HG02840 (cell line): ENCODE data around the gene ARFGEF2.
"Not testable (repeated sequence)": the region's sequence is repeated elsewhere in the genome, so short reads cannot be mapped to it uniquely, and the experiment has no call there.

Experiments
- ATAC-seq: cut with Tn5 transposase; IDR thresholded peaks from one replicate; pipeline ENCODE4 v1.9.1; 2021; ENCODE audit warnings: mild to moderate bottlenecking, moderate library complexity, moderate number of reproducible peaks; ENCODE audit not compliant: unreplicated experiment, low FRiP score

Gene ARFGEF2

DNA sequence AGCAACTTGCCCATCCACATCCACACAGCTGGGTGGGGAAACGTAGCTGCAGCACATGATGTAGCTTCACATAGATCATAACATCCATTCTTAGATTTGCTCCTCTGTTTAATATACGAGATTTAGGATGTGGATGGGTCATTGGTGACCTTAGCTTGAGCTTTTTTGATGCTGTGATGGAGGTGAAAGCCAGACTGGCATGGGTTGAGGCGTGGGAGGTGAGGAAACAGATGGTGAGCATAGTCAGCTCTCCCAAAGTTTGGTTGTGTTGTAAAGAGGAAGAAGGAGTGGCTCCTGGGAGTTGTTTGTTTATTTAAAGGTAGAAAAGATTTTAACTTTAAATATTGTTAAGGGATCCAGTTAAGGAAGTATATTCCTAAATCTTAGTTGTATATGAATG lies 5.3 kb downstream of the ARFGEF2 start:
- ATAC-seq = no peak

DNA sequence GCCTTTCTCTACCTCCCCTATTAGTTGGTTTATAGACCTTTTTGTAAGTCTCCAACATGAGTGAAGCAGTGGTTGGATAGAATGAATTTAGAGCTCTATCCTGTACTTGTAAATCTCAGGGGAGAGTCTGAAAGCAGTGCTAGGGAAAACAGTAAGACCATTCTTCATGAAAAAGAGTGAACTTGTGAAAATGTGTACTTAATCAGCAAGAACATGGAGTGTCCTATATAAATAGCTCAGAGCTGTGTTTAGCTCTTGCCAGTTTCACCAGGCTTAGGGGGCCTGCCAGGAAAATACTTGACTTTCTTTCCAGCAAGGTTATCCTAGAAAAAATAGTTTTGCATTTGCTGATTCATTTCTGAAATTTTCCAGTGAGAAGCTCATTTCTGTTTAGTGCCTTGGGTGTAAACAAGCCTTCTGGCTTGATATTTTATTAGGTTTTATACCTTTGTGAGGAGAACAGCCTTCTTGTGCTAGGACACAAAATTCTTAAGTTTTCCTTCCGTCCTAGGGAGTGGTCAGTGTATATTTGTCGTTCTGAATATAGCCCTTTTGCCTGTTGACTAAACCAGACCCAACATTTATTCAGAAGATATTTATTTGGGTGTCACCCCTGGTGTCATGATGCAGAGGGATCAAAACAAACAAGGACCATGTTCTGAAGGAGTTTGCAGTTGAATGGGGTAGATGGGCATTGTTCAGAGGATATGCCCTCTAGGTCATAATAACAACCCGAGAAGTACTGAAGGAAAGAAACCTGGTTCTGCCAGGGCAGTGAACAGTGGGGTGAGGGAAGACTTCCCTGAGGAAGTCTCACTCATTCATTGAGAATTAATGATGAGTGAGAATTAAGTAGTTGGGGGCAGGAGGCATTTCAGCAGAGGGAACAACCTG lies 7.6 kb downstream of the ARFGEF2 start:
- ATAC-seq = no peak

DNA sequence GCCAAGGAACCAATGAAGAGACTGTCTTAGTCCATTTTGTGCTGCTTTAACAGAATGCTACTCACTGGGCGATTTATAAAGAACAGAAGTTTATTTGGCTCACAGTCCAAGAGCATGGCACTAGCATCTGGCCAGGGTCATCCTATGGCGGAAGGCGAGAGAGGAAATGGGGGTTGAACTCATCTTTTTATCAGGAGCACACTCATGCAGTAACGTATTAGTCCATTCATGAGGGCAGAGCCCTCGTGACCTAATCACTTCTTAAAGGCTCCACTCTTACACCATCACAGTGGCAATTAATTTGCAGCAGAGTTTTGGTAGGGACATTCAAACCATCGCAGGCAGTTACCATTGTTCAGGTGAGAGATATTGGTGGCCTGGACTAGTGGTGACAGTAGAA lies 8.5 kb downstream of the ARFGEF2 start:
- ATAC-seq = no peak

DNA sequence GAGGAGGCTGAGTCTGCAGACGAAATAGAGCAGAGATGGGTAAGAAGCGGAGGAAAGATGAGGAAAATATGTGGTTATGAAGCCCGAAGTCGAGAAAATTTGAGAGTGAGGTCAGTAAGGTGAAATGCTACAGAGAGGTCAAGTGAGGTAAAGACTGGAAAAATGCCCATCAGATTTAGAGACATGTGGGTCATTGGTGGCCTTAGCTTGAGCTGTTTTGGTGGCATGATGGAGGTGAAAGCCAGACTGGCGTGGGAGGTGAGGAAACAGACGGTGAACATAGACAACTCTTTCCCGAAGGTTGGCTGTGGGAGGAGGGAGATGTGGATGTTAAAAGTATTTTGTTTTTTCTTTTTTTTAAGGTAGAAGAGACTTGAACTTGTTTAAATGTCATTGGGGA lies 9.4 kb downstream of the ARFGEF2 start:
- ATAC-seq = no peak

DNA sequence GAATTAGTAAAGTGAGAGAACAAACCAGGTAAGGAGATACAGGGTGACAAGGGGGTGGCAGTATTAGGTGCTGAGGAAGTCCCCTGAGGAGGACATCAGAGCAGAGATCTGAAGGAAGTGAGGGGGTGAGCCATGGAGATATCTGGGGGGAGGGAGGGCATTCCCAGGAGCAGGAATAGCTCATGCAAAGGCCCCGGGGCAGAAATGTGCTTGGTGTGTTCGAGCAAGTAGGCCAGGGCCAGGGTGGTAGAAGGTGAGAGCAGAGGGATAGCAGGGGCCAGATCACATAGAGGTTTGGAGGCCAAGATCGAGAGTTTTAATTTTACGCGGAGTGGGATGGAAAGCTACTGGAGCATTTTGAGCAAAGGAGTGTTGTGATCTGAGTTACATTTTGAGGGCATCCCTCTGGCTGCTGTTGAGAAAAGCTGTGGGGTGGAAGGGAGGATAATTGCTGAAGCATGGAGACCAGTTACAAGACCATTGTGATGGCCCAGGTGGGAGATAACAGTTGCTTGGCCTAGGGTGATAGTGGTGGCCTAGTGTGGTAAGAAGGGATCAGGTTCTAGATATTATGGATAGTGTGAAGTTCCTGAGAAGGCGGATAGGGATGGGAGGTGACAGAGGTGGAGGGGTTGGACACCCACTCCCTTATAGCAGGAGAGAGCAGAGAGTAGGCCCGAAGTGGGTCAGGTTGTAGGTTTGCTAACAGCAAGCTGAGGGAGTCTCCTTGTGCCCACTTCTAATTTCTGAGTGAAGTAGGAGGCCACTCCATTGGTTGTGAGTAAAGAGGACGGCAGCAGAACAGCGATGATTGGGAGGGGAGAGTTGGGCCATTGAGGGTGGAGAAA lies 10.2 kb downstream of the ARFGEF2 start:
- no peak for ATAC-seq

DNA sequence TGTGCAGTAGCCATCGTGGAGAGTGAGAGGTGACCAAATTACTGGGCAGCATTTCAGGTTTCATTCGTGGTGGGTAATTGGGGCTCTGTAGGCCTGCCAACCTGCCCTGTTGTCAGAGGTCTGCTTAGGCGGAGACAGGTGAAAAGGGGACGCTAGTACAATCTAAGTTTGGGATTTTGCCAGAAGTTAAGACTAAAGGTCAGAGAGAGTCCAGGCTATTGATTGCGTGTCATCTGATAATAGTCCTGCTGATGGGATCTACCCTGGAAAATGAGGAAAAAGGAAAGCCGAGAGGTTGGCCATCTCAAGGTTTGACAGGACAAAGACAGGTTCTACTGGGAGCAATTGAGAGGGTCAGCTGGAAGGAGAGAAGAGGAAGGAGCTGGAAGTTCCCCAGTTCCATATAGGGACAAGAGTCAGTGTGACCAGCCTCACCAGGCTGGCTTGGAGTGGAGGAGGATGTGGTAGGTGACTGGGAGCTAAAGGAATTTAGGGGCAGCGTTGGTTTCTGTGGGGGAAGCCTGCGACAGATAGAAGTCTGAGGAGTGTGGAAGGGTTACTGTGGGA lies 10.9 kb downstream of the ARFGEF2 start:
- no peak for ATAC-seq

DNA sequence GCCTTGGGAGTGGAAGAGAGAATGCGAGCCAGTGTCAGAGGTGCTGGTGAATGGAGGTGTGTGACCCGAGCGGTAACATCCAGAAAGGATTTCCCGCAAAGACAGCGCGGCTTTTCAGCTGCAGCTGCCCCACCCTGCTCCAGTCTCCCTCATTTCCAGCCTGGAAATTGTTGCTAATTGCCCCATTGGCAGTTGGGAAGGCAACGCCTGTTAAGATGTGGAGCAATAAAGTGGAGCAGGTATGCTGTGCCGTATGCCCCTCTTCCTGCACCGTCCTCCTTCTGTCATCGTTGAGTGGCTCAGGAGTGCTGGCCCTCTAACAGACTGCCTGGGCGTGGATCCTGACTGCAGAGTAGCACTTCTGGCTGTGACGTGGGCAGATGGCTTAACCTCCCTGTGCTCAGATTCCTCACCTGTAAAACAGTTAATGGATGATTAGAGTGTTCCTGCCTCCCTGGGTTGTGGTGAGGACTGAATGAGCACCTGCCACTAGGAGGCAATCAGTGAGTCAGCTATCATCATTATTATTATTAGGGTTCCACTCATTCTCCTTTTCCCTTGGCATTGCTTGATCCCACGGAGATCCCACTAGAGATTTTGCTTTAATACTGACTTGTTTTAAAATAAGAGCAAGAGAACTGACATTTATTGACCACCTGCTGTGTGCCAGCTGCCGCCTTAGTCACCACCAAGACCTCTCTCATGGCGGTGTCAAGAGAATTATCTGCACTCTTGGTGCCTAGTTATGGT lies 11.7 kb downstream of the ARFGEF2 start:
- ATAC-seq = no peak

DNA sequence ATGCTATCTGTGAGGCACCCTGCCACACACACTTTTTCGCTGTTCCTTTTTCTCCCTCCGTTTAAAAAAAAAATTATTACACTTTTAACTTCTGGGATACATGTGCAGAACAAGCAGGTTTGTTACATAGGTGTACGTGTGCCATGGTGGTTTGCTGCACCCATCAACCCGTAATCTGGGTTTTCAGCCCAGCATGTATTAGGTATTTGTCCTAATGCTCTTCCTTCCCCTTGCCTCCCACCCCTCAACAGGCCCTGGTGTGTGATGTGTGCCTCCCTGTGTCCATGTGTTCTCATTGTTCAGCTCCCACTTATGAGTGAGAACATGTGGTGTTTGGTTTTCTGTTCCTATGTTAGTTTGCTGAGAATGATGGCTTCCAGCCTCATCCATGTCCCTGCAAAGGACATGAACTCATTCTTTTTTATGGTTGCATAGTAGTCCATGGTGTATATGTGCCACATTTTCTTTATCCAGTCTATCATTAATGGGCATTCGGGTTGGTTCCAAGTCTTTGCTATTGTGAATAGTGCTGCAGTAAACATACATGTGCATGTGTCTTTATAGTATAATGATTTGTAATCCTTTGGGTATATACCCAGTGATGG lies 12.9 kb downstream of the ARFGEF2 start:
- not testable (repeated sequence) for ATAC-seq

DNA sequence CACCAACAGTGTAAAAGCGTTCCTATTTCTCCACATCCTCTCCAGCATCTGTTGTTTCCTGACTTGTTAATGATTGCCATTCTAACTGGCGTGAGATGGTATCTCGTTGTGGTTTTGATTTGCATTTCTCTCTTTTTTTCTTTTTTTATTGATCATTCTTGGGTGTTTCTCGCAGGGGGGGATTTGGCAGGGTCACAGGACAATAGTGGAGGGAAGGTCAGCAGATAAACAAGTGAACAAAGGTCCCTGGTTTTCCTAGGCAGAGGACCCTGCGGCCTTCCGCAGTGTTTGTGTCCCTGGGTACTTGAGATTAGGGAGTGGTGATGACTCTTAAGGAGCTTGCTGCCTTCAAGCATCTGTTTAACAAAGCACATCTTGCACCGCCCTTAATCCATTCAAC lies 13.5 kb downstream of the ARFGEF2 start:
- not testable (repeated sequence) for ATAC-seq

DNA sequence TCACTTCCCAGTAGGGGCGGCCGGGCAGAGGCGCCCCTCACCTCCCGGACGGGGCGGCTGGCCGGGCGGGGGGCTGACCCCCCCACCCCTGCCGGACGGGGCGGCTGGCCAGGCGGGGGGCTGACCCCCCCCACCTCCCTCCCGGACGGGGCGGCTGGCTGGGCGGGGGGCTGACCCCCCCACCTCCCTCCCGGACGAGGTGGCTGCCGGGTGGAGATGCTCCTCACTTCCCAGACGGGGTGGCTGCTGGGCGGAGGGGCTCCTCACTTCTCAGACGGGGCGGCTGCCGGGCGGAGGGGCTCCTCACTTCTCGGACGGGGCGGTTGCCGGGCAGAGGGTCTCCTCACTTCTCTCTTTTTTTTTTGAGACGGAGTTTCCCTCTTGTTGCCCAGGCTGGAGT lies 14.7 kb downstream of the ARFGEF2 start:
- not testable (repeated sequence) for ATAC-seq

DNA sequence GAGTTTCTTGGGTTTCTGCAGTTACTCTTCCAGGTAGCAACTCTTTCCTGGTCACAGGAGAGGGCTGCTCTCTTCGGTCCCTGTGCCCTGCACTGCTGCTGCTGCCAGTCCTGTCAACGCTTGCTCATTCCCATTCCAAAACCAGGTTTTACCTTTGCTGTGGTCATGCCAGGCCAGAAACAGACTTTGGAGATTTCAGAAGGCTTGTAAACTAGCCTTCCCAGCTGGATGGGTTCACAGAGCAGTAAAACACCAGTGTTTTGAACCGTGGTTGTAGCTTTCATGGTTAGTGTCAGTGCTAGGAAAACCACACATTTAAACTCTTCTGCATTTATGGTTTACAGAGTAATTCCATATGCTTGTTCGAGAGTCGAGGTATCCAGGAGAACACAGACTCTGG lies 16.2 kb downstream of the ARFGEF2 start:
- ATAC-seq = no peak

DNA sequence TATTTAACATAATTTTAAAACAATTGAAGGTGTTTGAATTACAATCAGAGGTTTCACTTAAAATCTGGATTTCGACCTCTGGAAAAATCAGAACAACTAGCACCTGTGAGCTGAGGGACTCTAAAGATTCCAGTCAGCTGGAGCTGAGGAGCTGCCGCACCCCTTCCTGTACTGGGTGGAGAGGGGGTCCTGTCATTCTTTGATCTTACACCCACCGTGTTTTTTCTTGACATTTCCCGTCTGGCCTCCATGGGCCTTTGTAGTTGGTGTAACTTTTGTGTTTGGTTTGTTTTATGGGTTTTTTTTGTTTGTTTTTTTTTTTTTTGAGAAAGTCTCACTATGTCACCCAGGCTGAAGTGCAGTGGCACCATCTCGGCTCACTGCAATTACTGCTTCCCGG lies 17.2 kb downstream of the ARFGEF2 start:
- no peak for ATAC-seq

DNA sequence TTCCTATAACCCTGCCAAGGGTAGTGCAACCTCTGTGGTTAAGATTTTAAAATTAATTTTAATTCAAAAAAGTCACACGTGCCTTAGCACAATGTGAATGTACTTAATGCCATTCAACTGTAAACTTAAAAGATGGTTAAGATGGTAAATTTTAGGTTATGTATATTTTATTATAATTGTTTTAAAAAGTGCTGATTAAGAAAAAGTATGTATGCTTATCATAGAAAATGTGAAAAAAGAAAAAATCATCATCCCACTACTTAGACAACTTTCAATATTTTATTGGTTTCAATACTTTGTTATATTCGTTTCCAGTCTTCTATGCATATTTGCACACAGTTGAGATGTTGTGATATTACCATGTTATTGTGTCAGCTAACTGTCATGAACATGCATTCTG lies 18.7 kb downstream of the ARFGEF2 start:
- no peak for ATAC-seq

DNA sequence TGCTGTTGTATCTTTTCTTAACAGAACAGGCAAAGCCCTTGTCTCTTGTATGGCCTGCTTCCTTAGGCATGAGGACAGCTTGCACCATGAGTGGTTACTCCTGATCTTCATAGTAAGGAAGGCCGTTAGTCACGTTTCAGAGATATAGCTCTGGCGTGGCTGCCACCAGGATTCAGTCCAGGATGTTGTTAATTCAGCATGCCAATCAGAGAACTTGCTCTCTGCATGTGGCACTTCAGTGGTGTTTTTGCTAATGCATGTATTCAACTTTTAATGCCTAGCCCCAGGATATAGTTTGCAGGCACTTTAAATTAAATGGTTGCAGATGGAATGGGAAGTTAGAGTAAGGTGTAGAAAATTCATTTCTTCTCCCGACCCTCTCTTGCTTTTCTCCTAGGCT lies 20.0 kb downstream of the ARFGEF2 start:
- ATAC-seq = no peak

DNA sequence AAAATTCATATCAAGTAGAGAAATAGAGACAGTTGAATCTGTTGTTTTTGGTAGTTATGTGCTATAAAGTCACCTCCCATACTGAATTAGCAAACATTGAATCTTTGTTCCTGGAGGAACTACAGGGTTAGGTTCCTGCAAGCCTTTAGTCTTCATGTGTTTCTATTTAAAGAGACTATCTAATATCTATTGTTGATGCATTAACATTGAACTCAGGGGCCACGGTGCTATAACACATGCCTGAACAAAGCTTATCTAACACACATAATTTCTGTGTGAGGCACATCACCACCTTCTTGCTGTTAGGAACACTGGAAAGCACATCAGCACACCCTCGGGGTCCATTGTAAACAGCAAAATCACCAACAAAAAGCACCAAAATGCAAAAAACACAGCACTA lies 21.2 kb downstream of the ARFGEF2 start:
- no peak for ATAC-seq

DNA sequence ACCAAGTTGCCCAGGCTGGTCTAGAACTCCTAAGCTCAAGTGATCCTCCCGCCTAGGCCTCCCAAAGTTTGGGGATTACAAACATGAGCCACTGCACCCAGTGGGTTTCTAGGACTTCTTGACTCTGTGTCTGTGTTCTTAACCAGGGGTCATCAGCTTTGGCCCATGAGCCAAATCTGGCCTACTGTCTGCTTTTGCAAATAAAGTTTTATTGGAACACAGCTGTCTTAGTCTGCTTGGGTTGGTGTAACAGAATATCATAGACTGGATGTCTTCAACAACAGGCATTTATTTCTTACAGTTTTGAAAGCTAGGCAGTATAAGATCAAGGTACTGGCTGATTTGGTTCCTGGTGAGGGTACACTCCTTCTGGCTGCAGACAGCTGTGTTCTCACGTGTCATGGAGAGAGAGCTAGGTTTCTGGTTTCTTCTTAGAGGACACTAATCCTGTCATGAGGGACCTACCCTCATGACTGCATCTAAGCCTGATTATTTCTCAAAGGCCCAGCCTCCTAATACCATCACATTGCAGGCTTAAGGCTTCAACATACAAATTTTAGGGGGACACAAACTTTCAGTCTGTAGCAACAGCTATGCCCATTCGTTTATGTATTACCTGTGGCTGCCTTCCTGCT lies 23.3 kb downstream of the ARFGEF2 start:
- ATAC-seq = no peak

DNA sequence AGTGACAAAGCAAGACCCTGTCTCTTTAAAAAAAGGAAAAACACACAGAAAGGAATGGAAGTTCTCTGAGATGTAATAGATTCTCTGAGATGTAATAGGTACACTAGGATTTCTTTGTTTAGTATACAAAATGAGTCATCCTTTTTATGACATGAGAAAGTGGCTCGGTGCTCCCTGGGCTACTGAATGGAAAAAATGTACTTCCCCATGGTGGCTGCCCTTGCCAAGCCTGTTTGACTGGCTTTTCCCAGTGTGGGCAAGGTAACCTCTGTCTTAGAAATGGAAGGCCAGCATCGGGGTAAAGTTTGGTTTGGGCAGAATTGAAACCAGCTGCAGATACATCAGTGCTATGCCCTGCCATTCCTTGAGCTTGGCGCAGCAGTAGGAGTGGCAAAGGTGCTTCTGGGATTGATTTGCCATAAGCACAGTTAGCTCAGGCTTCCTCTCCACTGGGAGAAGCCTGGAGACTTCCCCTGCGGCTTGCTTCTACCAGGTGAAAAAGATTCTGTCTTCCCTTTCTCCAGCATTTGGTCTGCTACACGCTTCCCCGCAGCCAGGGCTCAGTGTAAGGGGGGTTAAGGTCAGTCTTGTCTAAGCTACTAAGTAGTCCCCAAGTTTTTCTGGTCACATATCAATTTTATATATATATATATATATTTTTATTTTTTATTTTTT lies 24.5 kb downstream of the ARFGEF2 start:
- no peak for ATAC-seq

DNA sequence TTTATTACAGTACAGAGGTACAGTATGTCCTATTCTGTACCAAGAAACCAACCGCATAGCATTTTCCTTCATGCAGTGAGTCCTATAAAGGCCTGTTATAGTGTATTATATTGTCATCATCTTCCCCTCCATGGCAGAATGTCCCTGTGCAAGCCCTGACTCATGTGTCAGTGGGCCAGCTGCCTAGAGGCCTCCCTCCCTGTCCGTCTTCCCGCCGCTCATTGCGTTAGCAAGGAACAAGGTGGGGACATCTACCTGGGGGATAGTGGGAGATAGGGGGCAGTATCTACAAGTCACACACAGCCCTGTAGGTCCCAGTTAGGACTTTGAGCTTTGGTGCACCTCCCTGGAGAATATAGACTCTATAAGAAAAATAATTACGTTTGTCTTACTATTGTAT lies 27.1 kb downstream of the ARFGEF2 start:
- no peak for ATAC-seq
